Measurements from ENCODE around the gene SRPX2. TPM values are rescaled to one million over a fixed set of nuclear protein-coding genes. Genes with fewer than 3 reads are reported as not detected.

The SRPX2 gene
- polyA plus RNA-seq, 1 of the 3 experiments (the other 2 are of a cell fraction) = 14.5 TPM

DNA sequence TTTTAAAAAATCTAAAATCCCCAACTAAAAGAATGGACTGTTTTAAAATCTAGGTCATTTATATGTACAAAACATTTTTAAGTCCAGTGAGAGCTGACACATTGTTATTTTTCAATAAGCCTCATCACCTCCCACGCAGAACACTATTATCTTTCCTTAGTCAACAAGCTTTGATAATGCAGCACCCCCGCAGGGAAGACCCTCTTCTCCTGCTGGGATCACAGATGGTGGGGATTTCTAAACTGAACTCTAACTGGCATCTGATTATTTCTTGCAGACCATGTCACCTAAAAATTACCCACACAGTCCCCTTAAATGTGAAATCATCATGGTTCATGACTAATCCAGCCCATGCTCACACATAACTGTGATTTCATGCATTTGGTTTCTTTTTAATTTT, 76.3 kb downstream of the SRPX2 start:
- CTCF ChIA-PET = no interaction called here
- Histone ChIP-seq H3K27ac (ENCODE audit: low read depth in 2 of 2, low read length in 1 of 2) (no peak overlapping the region), H4K20me1 (ENCODE audit: insufficient read depth) (no peaks in the 10 kb centered on the region), H3K9ac (no peak overlapping the region), H3K4me3 (ENCODE audit: low read depth in 2 of 2, low read length in 1 of 2) (no peak overlapping the region), H3K4me2 (no peak overlapping the region), H3K4me1 (ENCODE audit: control insufficient read depth in 1 of 2, insufficient read depth in 2 of 2, low read depth in 1 of 2, low read length in 1 of 2) (no peaks in the 10 kb centered on the region), H3K9me3 (no peaks in the 10 kb centered on the region; the same call in 1 of the 2 replicates), H3F3A (replicated peaks; ENCODE audit: insufficient read depth) (no peaks in the 10 kb centered on the region), H3K9me2 (no peaks in the 10 kb centered on the region), H3K27me3 (ENCODE audit: insufficient read depth) (no peaks in the 10 kb centered on the region), H3K79me2 (ENCODE audit: insufficient read depth) (no peaks in the 10 kb centered on the region), H3K36me3 (replicated peaks in 1 of 2; ENCODE audit: control insufficient read depth in 1 of 2, insufficient read depth in 2 of 2, low read length in 1 of 2) (no peaks in the 10 kb centered on the region), H2AFZ (ENCODE audit: low read depth) (no peak overlapping the region)
- DNase-seq = no peak
- 63% methylated on average over 2 of the region's 2 CpGs for WGBS (ENCODE audit: low lambda C conversion rate)
- TF ChIP-seq EP300 (IDR thresholded peaks at IDR 0.05; ENCODE audit: borderline replicate concordance in 1 of 2, low read depth in 1 of 2, low read length in 1 of 2) = no peak
- no peak for TF ChIP-seq RCOR1 (IDR thresholded peaks at IDR 0.05; ENCODE audit: low read length)
- TF ChIP-seq GABPA (IDR thresholded peaks at IDR 0.05; ENCODE audit: low read depth) = no peak
- TF ChIP-seq GATA2 (CRISPR knock-in tag; IDR thresholded peaks at IDR 0.05) = no peak
- TF ChIP-seq TAF1 (IDR thresholded peaks at IDR 0.05; ENCODE audit: borderline replicate concordance, low read depth, low read length) = no peak
- no peak for TF ChIP-seq TCF12 (IDR thresholded peaks at IDR 0.05)
- no peak for TF ChIP-seq YY1 (IDR thresholded peaks at IDR 0.05; ENCODE audit: low read depth)
- no peak for TF ChIP-seq FOXM1 (IDR thresholded peaks at IDR 0.05; ENCODE audit: low read depth)
- TF ChIP-seq, protein P1, sequence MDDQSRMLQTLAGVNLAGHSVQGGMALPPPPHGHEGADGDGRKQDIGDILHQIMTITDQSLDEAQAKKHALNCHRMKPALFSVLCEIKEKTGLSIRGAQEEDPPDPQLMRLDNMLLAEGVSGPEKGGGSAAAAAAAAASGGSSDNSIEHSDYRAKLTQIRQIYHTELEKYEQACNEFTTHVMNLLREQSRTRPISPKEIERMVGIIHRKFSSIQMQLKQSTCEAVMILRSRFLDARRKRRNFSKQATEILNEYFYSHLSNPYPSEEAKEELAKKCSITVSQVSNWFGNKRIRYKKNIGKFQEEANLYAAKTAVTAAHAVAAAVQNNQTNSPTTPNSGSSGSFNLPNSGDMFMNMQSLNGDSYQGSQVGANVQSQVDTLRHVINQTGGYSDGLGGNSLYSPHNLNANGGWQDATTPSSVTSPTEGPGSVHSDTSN (IDR thresholded peaks at IDR 0.05) = no peak
- no peak for TF ChIP-seq SMC3 (IDR thresholded peaks at IDR 0.05; ENCODE audit: low read depth, low read length)
- TF ChIP-seq, protein P2, sequence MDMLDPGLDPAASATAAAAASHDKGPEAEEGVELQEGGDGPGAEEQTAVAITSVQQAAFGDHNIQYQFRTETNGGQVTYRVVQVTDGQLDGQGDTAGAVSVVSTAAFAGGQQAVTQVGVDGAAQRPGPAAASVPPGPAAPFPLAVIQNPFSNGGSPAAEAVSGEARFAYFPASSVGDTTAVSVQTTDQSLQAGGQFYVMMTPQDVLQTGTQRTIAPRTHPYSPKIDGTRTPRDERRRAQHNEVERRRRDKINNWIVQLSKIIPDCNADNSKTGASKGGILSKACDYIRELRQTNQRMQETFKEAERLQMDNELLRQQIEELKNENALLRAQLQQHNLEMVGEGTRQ (IDR thresholded peaks at IDR 0.05; ENCODE audit: borderline replicate concordance, low read depth, low read length) = no peak
- TF ChIP-seq RFX5 (IDR thresholded peaks at IDR 0.05; ENCODE audit: low read length) = no peak
- TF ChIP-seq, protein P3, sequence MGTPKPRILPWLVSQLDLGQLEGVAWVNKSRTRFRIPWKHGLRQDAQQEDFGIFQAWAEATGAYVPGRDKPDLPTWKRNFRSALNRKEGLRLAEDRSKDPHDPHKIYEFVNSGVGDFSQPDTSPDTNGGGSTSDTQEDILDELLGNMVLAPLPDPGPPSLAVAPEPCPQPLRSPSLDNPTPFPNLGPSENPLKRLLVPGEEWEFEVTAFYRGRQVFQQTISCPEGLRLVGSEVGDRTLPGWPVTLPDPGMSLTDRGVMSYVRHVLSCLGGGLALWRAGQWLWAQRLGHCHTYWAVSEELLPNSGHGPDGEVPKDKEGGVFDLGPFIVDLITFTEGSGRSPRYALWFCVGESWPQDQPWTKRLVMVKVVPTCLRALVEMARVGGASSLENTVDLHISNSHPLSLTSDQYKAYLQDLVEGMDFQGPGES (IDR thresholded peaks at IDR 0.05; ENCODE audit: low read depth, low read length) = no peak
- TF ChIP-seq JUND (IDR thresholded peaks at IDR 0.05) = no peak
- POLR2A ChIA-PET = no interaction called here

DNA sequence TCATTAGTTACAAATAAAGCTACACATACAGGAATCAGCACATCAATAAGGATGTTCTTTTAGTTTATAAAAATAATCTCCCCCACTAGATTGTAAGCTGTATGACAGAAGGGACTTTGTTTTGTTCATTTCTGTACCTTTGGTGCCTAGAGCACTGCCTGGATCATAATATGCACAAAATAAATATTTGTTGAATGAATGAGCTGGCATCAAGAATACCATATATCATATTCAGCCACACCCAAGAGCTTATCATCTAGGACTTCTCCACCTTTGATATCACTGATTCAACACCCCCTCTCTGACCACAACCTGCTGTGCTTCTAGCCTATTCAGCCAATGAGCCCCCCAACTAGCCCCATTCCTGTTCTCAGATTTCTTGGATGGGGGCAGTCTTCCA, 77.3 kb downstream of the SRPX2 start:
- ChIA-PET POLR2A (no interaction called here), CTCF (interaction anchor here (1.0 kb wide), 1 partner anchor 47 kb away, joined by 3 read pairs; no protein-coding TSS in a partner anchor)
- no peak for TF ChIP-seq MEF2A (IDR thresholded peaks at IDR 0.05; ENCODE audit: borderline replicate concordance, low read depth)
- TF ChIP-seq CHD2 (IDR thresholded peaks at IDR 0.05; ENCODE audit: low read length, partially characterized antibody) = no peak
- TF ChIP-seq SMC3 (IDR thresholded peaks at IDR 0.05; ENCODE audit: low read depth, low read length) = no peak
- no peak for TF ChIP-seq RFX5 (IDR thresholded peaks at IDR 0.05; ENCODE audit: low read length)
- TF ChIP-seq, protein P4, sequence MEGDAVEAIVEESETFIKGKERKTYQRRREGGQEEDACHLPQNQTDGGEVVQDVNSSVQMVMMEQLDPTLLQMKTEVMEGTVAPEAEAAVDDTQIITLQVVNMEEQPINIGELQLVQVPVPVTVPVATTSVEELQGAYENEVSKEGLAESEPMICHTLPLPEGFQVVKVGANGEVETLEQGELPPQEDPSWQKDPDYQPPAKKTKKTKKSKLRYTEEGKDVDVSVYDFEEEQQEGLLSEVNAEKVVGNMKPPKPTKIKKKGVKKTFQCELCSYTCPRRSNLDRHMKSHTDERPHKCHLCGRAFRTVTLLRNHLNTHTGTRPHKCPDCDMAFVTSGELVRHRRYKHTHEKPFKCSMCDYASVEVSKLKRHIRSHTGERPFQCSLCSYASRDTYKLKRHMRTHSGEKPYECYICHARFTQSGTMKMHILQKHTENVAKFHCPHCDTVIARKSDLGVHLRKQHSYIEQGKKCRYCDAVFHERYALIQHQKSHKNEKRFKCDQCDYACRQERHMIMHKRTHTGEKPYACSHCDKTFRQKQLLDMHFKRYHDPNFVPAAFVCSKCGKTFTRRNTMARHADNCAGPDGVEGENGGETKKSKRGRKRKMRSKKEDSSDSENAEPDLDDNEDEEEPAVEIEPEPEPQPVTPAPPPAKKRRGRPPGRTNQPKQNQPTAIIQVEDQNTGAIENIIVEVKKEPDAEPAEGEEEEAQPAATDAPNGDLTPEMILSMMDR (IDR thresholded peaks at IDR 0.05) = no peak
- no peak for TF ChIP-seq EZH2phosphoT487 (IDR thresholded peaks at IDR 0.05; ENCODE audit: borderline replicate concordance, low read depth)
- no peak for TF ChIP-seq FOXJ3 (CRISPR knock-in tag; IDR thresholded peaks at IDR 0.05)
- no peak for TF ChIP-seq TAF1 (IDR thresholded peaks at IDR 0.05; ENCODE audit: borderline replicate concordance, low read depth, low read length)
- TF ChIP-seq, protein P5, sequence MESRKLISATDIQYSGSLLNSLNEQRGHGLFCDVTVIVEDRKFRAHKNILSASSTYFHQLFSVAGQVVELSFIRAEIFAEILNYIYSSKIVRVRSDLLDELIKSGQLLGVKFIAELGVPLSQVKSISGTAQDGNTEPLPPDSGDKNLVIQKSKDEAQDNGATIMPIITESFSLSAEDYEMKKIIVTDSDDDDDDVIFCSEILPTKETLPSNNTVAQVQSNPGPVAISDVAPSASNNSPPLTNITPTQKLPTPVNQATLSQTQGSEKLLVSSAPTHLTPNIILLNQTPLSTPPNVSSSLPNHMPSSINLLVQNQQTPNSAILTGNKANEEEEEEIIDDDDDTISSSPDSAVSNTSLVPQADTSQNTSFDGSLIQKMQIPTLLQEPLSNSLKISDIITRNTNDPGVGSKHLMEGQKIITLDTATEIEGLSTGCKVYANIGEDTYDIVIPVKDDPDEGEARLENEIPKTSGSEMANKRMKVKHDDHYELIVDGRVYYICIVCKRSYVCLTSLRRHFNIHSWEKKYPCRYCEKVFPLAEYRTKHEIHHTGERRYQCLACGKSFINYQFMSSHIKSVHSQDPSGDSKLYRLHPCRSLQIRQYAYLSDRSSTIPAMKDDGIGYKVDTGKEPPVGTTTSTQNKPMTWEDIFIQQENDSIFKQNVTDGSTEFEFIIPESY (IDR thresholded peaks at IDR 0.05; ENCODE audit: borderline replicate concordance, low read depth) = no peak
- no peak for TF ChIP-seq SIN3A (IDR thresholded peaks at IDR 0.05; ENCODE audit: borderline replicate concordance, low read depth, low read length)
- no peak for TF ChIP-seq TEAD4 (IDR thresholded peaks at IDR 0.05; ENCODE audit: borderline replicate concordance, insufficient read depth)
- TF ChIP-seq NFIC (IDR thresholded peaks at IDR 0.05; ENCODE audit: borderline replicate concordance) = no peak
- no peaks in the 10 kb centered on the region for H4K20me1 ChIP-seq (ENCODE audit: insufficient read depth)
- no peak overlapping the region for H3K9ac ChIP-seq
- H3K36me3 ChIP-seq (replicated peaks in 1 of 2; ENCODE audit: control insufficient read depth in 1 of 2, insufficient read depth in 2 of 2, low read length in 1 of 2) = no peaks in the 10 kb centered on the region
- H3K27me3 ChIP-seq (ENCODE audit: insufficient read depth) = no peaks in the 10 kb centered on the region
- H3K79me2 ChIP-seq (ENCODE audit: insufficient read depth) = no peaks in the 10 kb centered on the region
- H2AFZ ChIP-seq (ENCODE audit: low read depth) = no peak overlapping the region
- H3K4me1 ChIP-seq (ENCODE audit: control insufficient read depth in 1 of 2, insufficient read depth in 2 of 2, low read depth in 1 of 2, low read length in 1 of 2) = no peaks in the 10 kb centered on the region
- no peaks in the 10 kb centered on the region for H3K9me2 ChIP-seq
- H3K4me3 ChIP-seq (ENCODE audit: low read depth in 2 of 2, low read length in 1 of 2) = no peak overlapping the region
- H3K9me3 ChIP-seq = no peaks in the 10 kb centered on the region; the same call in 1 of the 2 replicates
- no peaks in the 10 kb centered on the region for H3F3A ChIP-seq (replicated peaks; ENCODE audit: insufficient read depth)
- no peak overlapping the region for H3K27ac ChIP-seq (ENCODE audit: low read depth in 2 of 2, low read length in 1 of 2)
- no peak for DNase-seq
- H3K4me2 ChIP-seq = no peak overlapping the region
